Adipose tissue (tissue), 3 donors: Measurements from ENCODE around the gene PRSS2. TPM values are rescaled to one million over a fixed set of nuclear protein-coding genes. Genes with fewer than 3 reads are reported as not detected.
"Not testable (repeated sequence)": the region's sequence is repeated elsewhere in the genome, so short reads cannot be mapped to it uniquely, and the experiment has no call there.

ENCODE experiments used
- H3K27ac ChIP-seq: one replicate; pipeline ENCODE4 v1.5.1; 2013; ENCODE audit warnings: low read depth, low read length
- WGBS, 3 donors: extraction: QIAGEN DNeasy Blood & Tissue Kit; methylation state at CpG; one replicate each; pipeline ENCODE4 v1.1.7; 2013; 5-methylcytosine and 5-hydroxymethylcytosine counted together
- polyA plus RNA-seq, 3 donors: library from polyadenylated mRNA; stranded (reverse); fragments of 200-250 nt; gene quantifications; one replicate each; pipeline ENCODE4 v1.2.3, GENCODE V29; 2013
- donor health status: healthy with polysubstance abuse.
- donor health status: Bipolar disorder and iron deficiency.
- donor health status: healthy.

Gene PRSS2
- polyA plus RNA-seq = over 10,000 TPM in 1 of 3 donors, 10 to 100 TPM in 1, 1 to 10 TPM in 1; 6.5 to 49,551 (median 29.2) TPM

DNA sequence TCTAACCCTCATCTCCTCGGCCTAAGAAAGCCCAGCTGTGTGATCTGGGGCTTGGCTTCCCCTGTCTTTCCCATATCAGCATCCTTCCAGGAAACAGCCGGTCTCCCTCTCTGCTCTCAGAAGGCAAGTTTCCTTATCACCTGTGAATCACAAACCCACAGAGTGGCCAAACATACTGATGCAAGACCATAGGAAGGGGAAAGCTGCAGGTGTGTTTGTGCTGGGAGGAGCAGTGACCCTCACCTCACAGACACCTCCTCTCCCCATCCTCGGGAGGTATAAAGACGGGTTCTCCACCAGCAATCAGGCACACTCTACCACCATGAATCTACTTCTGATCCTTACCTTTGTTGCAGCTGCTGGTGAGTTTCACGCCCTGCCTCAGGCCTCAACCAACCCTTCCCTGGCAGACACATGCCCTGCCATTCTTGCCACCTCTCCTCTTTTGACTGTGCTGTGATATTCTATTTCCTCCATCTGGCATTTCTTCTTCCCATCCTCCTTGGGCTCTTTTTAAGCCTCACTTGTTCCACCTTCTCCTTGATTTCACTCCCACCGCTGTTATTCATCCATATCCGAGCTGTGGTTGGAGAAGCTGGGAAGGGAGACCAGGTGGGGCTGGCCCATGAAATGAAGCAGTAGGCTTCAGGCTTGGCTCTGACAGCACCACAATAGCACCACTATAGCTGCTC, at the start of gene PRSS2:
Gene PRSS2 (plus strand): TSS at position 310 of the 692 bp plus-strand sequence. CDS start 13 bp downstream, at position 323.
- WGBS, 3 donors = 34 to 74% (median 64%) methylated on average over 7 of the region's 7 CpGs
- H3K27ac ChIP-seq = no peak within 1 kb of the TSS

DNA sequence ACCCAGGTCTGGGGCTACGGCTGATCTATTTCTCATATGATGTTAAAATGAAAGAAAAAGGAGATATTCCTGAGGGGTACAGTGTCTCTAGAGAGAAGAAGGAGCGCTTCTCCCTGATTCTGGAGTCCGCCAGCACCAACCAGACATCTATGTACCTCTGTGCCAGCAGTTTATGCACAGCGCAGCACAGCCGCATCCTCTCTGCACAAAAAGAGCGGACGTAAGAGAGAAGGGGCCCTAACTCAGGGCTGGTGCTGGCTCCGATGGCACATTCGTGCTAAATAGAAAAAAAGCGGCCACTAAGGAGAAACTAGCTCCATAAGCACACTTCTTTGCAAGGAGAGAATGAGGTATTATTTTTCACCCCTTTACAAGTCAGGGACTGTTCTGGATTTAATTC, 49.8 kb upstream of the PRSS2 start:
- WGBS, 3 donors = 68 to 96% (median 89%) methylated on average over 10 of the region's 10 CpGs
- no peak overlapping the region for H3K27ac ChIP-seq

DNA sequence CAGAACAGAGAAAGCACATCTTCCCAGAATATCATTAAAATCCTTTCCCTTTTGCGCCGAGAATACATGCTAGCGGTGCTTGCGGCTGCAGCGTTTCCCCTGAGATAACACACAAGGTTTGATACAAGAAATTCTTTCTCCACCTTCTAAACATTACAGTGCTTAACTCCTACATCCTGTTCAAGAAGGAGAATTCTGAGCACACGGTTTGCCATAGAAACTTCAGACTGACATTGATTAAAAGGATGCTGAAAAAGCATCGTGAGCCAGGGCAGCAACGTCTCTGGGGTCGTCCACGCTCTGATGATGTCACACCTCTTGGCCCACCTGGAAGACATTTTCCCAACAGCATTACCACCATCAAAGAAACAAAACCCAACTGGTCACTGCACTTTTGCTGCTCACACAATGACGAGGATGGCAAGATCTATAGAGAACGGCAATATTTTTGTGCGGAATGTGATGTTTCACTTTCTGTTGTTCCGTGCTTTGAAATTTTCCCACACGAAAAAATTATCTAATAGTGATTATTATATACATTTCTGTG, 48.4 kb upstream of the PRSS2 start:
- H3K27ac ChIP-seq = no peak overlapping the region
- WGBS, 3 donors = 47 to 80% (median 58%) methylated on average over 15 of the region's 15 CpGs

DNA sequence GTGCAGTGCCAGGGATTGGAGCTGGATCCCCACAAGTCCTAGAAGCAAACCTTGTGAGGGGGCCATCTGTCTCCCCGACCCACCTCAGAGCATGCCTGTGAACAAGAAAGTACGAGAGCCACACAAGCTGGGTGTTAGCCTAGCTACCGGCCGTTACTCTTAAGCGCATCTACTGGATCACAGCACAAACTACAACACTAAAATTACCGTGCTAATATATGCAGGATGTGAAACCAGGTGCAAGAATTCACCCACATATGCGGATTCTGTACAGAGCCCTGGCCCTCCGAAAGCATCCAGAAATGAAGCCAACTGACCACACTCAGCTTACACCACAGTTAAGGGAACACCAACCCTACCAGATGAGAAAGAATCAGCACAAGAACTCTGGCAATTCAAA, 37.5 kb upstream of the PRSS2 start:
- no peak overlapping the region for H3K27ac ChIP-seq
- WGBS, 3 donors = 87 to 91% (median 90%) methylated on average over 8 of the region's 8 CpGs

DNA sequence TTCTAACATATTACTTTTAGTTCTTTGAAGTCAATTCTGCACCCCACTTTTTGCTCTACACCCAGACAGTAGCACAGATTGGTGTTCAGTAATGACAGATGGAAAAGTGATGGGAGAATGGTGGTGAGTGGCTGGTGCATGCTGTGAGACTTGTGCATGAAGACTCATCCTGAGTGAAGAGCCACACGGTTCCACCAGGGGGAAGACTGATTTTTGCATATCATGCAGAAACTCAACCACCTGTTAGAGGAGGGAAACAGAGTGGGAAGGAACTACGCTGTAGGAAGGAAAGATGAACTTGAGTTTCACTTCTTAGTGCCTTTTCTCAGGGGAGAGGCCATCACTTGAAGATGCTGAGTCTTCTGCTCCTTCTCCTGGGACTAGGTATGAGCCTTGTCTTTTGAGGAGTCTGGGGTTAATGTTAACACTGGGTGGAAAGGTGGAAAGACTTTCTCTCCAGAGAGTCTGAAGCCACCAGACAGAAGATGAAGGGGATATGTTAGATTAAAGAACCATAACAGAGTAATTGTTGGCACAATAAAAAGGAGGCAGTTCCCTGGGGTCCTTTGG, 30.8 kb upstream of the PRSS2 start:
- 29 to 44% (median 38%) methylated on average over 2 of the region's 2 CpGs for WGBS, 3 donors
- no peak overlapping the region for H3K27ac ChIP-seq

DNA sequence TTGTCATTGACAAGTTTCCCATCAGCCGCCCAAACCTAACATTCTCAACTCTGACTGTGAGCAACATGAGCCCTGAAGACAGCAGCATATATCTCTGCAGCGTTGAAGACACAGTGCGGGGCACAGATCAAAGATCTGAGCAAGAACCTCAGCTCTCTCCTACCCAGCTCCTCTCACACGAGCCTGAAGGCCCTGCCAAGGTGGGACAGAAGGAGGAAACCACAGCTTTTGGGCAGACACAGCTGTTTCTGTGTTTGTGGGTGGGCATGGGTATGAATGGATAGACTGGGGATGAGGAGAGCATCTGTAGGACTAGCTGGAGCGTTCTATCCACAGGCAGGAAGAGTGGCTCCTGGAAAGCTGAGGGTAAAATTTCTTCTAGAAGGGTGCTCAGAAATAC, 30.0 kb upstream of the PRSS2 start:
- no peak overlapping the region for H3K27ac ChIP-seq
- WGBS, 3 donors = 53 to 74% (median 69%) methylated on average over 5 of the region's 5 CpGs

DNA sequence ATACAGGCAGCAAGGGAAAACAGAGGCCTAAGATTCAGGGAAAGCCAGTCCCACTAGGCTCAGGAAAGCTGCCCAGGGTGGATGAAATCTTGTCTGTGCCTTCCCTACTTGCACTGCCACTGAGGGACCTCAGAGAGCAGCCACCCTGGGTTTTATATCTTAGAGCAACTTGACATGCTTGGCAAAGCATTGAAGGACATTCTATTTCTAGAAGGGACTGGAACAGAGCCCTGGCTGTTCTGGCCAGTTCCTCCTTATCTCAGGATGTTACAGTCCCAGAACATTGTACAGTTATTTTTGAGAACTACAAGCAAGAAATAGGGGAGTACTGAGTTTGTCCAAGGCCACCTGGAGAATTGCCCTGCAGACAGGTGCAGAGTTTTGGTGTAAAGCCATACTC, 28.8 kb upstream of the PRSS2 start:
- H3K27ac ChIP-seq = not testable (repeated sequence)

DNA sequence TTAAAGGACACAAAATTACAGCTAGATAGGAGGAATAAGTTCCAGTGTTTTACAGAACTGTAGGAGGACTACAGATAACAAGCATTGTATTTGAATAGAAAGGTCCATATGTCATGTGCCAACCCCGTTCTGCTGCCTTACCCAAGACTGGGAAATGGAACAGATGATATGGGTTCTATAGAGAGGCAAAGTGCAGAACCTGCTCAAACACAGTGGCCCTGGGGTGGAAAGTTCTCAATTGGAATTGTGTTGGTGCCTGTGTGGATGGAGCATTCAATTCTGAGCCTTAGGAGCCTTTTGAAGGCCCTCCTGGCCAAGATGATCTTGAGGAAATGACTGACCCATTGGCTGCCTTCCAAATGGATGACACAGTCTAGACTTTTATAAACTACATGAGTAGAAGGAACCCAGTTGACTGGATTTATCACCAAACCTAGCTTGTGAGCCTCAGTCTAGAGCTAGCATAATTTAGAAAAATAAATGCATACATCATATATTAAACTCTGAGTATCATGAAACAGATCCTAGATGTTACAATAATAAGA, 25.6 kb upstream of the PRSS2 start:
- no peak overlapping the region for H3K27ac ChIP-seq
- 18 to 80% (median 80%) methylated on average over 1 of the region's 1 CpG for WGBS, 3 donors

DNA sequence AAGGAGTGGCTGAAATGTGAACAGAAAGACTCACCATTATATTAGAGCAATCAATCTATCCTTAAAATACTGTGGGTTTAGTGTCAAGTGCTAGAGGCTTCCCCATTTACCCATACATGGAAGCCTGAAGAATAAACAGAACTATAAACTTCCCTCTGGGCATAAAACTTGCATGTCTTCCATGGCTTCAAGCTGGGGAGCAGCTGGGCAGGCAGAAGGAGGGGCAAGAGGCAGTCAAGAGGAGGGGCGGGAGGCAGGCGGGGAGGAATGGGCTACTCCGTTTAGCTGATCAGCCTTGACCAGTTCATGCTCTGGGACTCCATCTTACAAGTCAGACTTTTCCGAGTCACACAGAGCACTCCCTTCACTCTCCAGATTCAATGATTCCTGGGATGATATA, 25.0 kb upstream of the PRSS2 start:
- WGBS, 3 donors = 37 to 66% (median 62%) methylated on average over 4 of the region's 4 CpGs
- no peak overlapping the region for H3K27ac ChIP-seq

DNA sequence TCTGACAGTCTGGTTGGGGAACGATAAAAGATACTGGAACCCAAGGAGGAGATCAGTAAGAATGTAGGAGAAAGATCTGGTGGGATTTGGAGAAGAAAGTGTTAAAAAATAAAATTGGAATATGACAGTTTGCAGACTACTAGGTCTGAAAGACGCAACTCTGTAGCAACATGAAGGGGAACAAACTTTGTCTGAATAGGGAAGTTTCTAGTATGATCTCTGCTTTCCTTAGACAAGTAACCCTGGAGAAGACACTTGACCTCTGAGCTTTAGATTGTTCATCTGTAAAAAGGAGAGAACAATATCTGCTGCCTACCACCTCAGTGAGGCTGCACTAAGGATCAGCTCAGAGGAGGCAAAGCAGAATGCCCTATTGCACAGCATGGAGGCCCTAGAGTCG, 24.5 kb upstream of the PRSS2 start:
- WGBS, 3 donors = 65 to 72% (median 66%) methylated on average over 3 of the region's 3 CpGs
- H3K27ac ChIP-seq = no peak overlapping the region

DNA sequence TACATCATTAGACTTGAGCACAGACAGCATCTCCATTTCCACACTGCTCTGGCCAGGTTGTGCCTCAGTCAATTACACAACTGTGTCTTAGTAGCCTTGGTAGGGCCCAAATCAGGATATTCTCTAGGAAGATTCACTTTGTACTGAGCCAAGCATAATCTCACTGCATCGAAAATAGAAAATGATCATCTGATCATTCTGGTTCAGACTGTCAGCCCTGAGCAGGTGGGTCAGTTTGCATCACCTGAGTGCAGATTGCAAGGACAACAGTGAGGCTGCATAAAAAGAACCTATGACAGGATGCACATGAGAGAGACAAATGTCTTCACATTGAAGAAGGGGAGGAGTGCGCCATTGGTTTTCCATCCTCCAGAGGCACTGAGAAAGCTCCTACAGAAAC, 22.4 kb upstream of the PRSS2 start:
- H3K27ac ChIP-seq = not testable (repeated sequence)
- WGBS, 3 donors = 64 to 96% (median 89%) methylated on average over 2 of the region's 2 CpGs

DNA sequence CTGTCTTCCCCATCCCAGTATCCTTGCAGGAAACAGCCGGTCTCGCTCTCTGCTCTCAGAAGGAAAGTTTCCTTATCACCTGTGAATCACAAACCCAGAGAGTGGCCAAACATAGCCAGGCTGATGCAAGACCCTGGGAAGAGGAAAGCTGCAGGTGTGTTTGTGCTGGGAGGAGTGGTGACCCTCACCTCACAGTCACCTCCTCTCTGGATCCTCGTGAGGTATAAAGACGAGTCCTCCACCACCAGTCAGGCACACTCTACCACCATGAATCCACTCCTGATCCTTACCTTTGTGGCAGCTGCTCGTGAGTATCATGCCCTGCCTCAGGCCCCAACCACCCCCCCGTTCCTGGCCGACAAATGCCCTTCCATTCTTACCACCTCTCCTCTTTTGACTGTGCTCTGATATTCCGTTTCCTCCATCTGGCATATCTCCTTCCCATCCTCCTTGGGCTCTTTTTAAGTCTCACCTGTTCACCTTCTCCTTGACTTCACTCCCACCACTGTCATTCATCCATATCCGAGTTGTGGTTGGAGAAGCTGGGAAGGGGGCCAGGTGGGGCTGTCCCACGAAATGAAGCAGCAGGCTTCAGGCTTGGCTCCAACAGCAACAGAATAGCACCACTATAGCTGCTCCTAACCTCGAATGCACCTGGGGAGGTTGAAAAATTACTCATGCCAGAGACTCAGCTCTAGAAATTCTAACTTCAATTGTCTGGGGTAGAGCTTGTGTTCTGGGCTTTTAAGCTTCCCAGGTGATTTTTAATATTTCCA, 21.4 kb upstream of the PRSS2 start, which contains the start of gene PRSS1:
Gene PRSS1 (plus strand): TSS at position 255 of the 776 bp plus-strand sequence. CDS start 13 bp downstream, at position 268.
- no peak within 1 kb of the TSS for H3K27ac ChIP-seq
- 36 to 76% (median 71%) methylated on average over 11 of the region's 11 CpGs for WGBS, 3 donors

DNA sequence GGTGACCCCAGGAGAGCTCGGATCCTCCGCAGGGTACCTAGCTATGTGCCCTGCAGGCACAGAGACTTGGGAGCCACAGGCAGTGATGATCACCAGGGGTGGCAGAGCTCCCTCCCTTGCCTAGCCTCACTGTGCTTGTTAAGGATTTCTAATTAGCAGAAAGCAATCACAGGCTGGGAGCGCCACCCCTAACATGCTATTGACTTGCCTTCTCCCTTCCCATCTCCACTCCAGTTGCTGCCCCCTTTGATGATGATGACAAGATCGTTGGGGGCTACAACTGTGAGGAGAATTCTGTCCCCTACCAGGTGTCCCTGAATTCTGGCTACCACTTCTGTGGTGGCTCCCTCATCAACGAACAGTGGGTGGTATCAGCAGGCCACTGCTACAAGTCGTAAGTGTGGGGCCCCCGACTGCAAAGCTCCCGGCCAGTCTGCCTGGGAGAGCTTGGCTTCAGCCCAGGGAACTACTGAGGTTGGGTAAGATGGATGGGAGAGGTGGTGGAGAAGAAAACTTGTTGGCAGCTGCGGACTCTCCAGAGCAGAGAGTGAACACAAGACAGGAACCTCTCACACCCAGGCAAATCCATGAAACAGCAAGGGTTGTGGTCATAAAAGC, 20.3 kb upstream of the PRSS2 start:
- WGBS, 3 donors = 31 to 77% (median 67%) methylated on average over 9 of the region's 9 CpGs
- no peak overlapping the region for H3K27ac ChIP-seq

DNA sequence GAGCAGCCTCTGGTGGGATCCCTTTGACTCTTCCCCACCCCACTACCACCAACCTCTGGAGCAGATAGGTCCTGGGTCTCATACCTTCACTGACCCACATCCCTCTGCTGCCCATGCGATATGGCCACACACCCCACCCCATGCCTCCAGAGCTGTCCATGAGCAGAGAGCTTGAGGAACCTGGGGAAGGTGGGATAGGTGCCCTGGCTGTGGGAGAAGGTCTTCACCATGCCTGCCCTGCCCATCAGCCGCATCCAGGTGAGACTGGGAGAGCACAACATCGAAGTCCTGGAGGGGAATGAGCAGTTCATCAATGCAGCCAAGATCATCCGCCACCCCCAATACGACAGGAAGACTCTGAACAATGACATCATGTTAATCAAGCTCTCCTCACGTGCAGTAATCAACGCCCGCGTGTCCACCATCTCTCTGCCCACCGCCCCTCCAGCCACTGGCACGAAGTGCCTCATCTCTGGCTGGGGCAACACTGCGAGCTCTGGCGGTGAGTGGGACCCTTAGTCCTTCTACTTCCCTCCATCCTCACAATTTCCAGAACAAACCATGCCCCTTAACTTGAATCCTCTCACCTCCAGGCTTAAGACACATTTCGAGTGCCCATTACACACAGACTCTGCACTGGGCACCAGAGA, 19.1 kb upstream of the PRSS2 start:
- WGBS, 3 donors = 44 to 93% (median 85%) methylated on average over 14 of the region's 14 CpGs
- H3K27ac ChIP-seq = not testable (repeated sequence)

DNA sequence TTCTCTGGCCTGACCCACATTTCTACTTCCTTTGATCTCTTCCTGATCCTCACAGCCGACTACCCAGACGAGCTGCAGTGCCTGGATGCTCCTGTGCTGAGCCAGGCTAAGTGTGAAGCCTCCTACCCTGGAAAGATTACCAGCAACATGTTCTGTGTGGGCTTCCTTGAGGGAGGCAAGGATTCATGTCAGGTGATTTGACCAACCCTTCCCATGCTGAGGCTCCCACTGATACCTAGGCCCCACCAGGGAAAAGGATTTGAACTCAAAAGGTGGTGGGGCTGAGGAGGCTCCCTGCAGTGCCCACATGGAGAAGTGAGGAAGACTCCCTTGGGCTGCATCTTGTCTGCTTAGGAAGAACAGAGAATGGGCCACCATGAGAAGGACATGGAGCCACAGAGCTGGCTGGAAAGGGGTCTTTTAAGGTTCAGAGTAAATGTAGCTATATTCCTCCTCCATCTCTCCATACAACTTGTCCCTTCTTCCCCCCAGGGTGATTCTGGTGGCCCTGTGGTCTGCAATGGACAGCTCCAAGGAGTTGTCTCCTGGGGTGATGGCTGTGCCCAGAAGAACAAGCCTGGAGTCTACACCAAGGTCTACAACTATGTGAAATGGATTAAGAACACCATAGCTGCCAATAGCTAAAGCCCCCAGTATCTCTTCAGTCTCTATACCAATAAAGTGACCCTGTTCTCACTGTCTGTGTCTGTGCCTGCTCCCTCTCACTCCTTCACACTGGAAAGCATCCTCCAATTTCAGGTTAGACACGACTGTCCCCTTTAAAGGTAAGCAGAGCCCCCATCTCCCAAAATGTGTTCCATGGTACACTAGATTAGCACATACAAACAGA, 18.2 kb upstream of the PRSS2 start:
- 34 to 64% (median 62%) methylated on average over 3 of the region's 3 CpGs for WGBS, 3 donors
- H3K27ac ChIP-seq = no peak overlapping the region

DNA sequence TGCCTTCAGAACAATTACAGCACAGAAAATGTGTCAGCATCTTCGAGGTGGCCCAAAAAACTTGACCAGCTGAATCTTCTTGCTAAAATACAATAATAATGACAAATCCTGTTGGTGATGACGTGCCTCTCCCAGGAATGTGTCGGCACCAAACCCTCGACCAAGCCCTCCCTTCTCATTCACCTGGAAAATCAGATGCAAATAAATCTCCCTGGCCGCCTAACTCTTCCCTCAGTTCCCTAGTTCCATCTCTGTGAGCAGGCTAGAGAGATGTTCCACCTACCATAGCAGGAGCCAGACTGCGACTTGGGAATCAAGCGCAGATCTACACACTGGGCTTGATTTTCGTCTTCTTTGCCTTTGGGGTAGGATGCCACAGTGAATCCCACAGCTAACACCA, 17.4 kb upstream of the PRSS2 start:
- 30 to 84% (median 59%) methylated on average over 8 of the region's 8 CpGs for WGBS, 3 donors

DNA sequence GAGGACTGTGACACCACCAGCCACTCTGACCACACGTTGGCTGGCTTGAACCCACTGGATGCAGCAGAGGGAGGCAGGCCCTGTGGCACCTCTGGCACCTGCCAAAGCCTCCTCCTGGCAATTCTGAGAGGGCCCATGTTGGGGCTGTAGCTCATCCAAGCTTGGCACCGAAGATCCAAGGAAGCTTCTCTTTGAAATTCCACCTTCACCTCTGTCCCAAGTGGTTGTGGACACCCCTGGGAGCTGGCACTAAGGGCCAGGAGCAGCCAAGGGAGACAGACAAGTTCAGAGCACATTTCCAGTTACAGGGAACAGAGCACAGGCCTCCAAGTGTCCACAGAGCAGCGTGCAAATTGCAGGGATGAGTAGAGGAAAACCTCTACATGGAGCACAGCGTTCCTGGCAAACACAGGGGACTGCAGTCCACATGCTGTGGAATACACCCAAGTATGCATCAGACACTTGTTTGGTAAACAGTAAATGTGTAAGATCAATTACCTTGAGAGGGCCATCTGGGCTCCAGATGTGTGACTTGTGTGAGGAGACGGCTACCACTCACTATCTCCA, 16.8 kb upstream of the PRSS2 start:
- H3K27ac ChIP-seq = not testable (repeated sequence)
- WGBS, 3 donors = 32 to 69% (median 53%) methylated on average over 5 of the region's 5 CpGs

More for the DNA sequence above, 17.4 kb upstream of the PRSS2 start:
- H3K27ac ChIP-seq = no peak overlapping the region
